Common myeloid progenitor, CD34-positive (primary cell): ENCODE measurements around the gene CDH23.
A peak's percentile ranks its signal among the peaks of the same experiment; 100 is the strongest.

ENCODE experiments used
- CTCF ChIA-PET: fragments of 350-600 bp; sonication (Branson Sonifier 250); formaldehyde crosslinking; loops from one replicate; lab custom pipeline; 2021; ENCODE audit warnings: antibody characterized with exemption; lab: Charles Lee
- POLR2A ChIA-PET: fragments of 350-600 bp; sonication (Branson Sonifier 250); formaldehyde crosslinking; loops from one replicate; lab custom pipeline; 2021; ENCODE audit warnings: antibody characterized with exemption; lab: Charles Lee
- DNase-seq, 3 donors: peaks; one replicate each; pipeline versions ENCODE4 v3.0.0 to v3.0.0-alpha.2; 2013
- H3K27ac ChIP-seq, 2 experiments: 1 replicate in 1 of 2; 2 replicates in 1 of 2; pipeline ENCODE4 v1.7.0; 2013; ENCODE audit warnings: inconsistent platforms in 2 of 2, low read length in 2 of 2, mild to moderate bottlenecking in 2 of 2, low read depth in 1 of 2, moderate library complexity in 1 of 2; ENCODE audit not compliant: severe bottlenecking in 2 of 2, insufficient read depth in 1 of 2, poor library complexity in 1 of 2
- H3K27me3 ChIP-seq, 5 experiments: replicated peaks in 2 of 5; 1 replicate in 3 of 5; 2 replicates in 2 of 5; pipeline versions ENCODE4 v1.6.1 to v1.7.0; 2013; ENCODE audit warnings: low read length in 4 of 5, mild to moderate bottlenecking in 2 of 5, moderate library complexity in 2 of 5, inconsistent platforms in 1 of 5; ENCODE audit not compliant: insufficient read depth in 5 of 5, control insufficient read depth in 4 of 5
- H3K36me3 ChIP-seq, 4 experiments: 1 replicate in 2 of 4; 2 replicates in 2 of 4; pipeline versions ENCODE4 v1.6.1 to v1.7.0; 2013; ENCODE audit warnings: low read length in 3 of 4, control low read depth in 1 of 4, mild to moderate bottlenecking in 1 of 4; ENCODE audit not compliant: control insufficient read depth in 4 of 4, insufficient read depth in 4 of 4
- H3K4me1 ChIP-seq, 4 experiments: 1 replicate in 3 of 4; 2 replicates in 1 of 4; pipeline versions ENCODE4 v1.6.1 to v1.7.1; 2013; ENCODE audit warnings: low read length in 3 of 4, mild to moderate bottlenecking in 3 of 4, control low read depth in 1 of 4, inconsistent platforms in 1 of 4, moderate library complexity in 1 of 4; ENCODE audit not compliant: control insufficient read depth in 4 of 4, insufficient read depth in 4 of 4; ENCODE audit errors: control extremely low read depth in 1 of 4
- H3K4me3 ChIP-seq, 7 experiments: 1 replicate in 4 of 7; 2 replicates in 3 of 7; pipeline versions ENCODE4 v1.5.1 to v1.7.0; 2013; ENCODE audit warnings: mild to moderate bottlenecking in 7 of 7, low read length in 6 of 7, moderate library complexity in 6 of 7, inconsistent platforms in 2 of 7, low read depth in 2 of 7, control low read depth in 1 of 7; ENCODE audit not compliant: insufficient read depth in 4 of 7, control insufficient read depth in 1 of 7; ENCODE audit errors: extremely low read depth in 1 of 7
- H3K9me3 ChIP-seq, 5 experiments: 1 replicate in 4 of 5; 2 replicates in 1 of 5; pipeline versions ENCODE4 v1.6.1 to v1.7.1; 2013; ENCODE audit warnings: low read length in 4 of 5, mild to moderate bottlenecking in 2 of 5, inconsistent platforms in 1 of 5, low read depth in 1 of 5, moderate library complexity in 1 of 5; ENCODE audit not compliant: control insufficient read depth in 4 of 5, insufficient read depth in 2 of 5; ENCODE audit errors: control extremely low read depth in 1 of 5
- WGBS: methylation state at CpG from one replicate; pipeline ENCODE4 v1.1.5; 2013; ENCODE audit not compliant: insufficient coverage; 5-methylcytosine and 5-hydroxymethylcytosine counted together

Gene CDH23

GRCh38 chr10:71857934-71858890 is 461.5 kb downstream of the CDH23 start:
- 94% methylated on average over 12 of the region's 12 CpGs for WGBS
- peaks cover 2 to 24% (median 16%) of the 10 kb centered on the region in 4 experiments for H3K4me1 ChIP-seq
- H3K36me3 ChIP-seq = no peaks in the 10 kb centered on the region
- no peak for DNase-seq
- ChIA-PET CTCF (interaction anchor here (1.2 to 2.0 kb wide), 3 partner anchors 20 to 38 kb away, joined by 4 to 7 read pairs (median 5); no protein-coding TSS in a partner anchor), POLR2A (no interaction called here)
- no peaks in the 10 kb centered on the region for H3K9me3 ChIP-seq
- H3K27me3 ChIP-seq = no peaks in the 10 kb centered on the region
- H3K4me3 ChIP-seq = no peak overlapping the region
- no peak overlapping the region for H3K27ac ChIP-seq

GRCh38 chr10:71860243-71861029 is 463.7 kb downstream of the CDH23 start:
- Histone ChIP-seq H3K27ac (peak overlapping the region; percentile 27 to 90), H3K4me3 (peak overlapping the region in 2 of 7 experiments; percentile 5 to 31), H3K27me3 (no peaks in the 10 kb centered on the region), H3K9me3 (no peaks in the 10 kb centered on the region), H3K36me3 (no peaks in the 10 kb centered on the region), H3K4me1 (peaks cover 2 to 24% (median 18%) of the 10 kb centered on the region in 4 experiments)
- WGBS = 66% methylated on average over 11 of the region's 11 CpGs
- peak; percentile 95 to 98 (median 97) for DNase-seq
- POLR2A ChIA-PET = interaction anchor here (0.6 to 1.6 kb wide), 2 partner anchors 10 to 38 kb away, joined by 4 to 6 read pairs; partner anchors contain the start of gene PSAP
- CTCF ChIA-PET = interaction anchor here (0.6 to 2.0 kb wide), 8 partner anchors 12 to 36 kb away, joined by 3 to 7 read pairs (median 5); no protein-coding TSS in a partner anchor

GRCh38 chr10:71863203-71863602 is 466.5 kb downstream of the CDH23 start:
- Histone ChIP-seq H3K4me3 (no peak overlapping the region), H3K36me3 (no peaks in the 10 kb centered on the region), H3K27ac (no peak overlapping the region), H3K4me1 (peaks cover 2 to 33% (median 24%) of the 10 kb centered on the region in 4 experiments), H3K9me3 (no peaks in the 10 kb centered on the region), H3K27me3 (no peaks in the 10 kb centered on the region)
- no peak for DNase-seq
- POLR2A ChIA-PET = no interaction called here
- 94% methylated on average over 4 of the region's 6 CpGs for WGBS
- CTCF ChIA-PET = interaction anchor here (1.0 to 1.4 kb wide), 2 partner anchors 22 to 33 kb away, joined by 3 read pairs; no protein-coding TSS in a partner anchor

GRCh38 chr10:71864911-71865361 is 468.2 kb downstream of the CDH23 start:
- Histone ChIP-seq H3K4me1 (peaks cover 2 to 29% (median 25%) of the 10 kb centered on the region in 4 experiments), H3K27me3 (no peaks in the 10 kb centered on the region), H3K4me3 (no peak overlapping the region), H3K9me3 (no peaks in the 10 kb centered on the region), H3K36me3 (no peaks in the 10 kb centered on the region), H3K27ac (no peak overlapping the region)
- ChIA-PET POLR2A (no interaction called here), CTCF (interaction anchor here (1.5 kb wide), 1 partner anchor 14 kb away, joined by 3 read pairs; no protein-coding TSS in a partner anchor)
- DNase-seq = peak in 1 of 3 donors; percentile 40
- WGBS = 100% methylated on average over 1 of the region's 5 CpGs
